Posterior vena cava (tissue), 2 donors: ENCODE results near the gene FBH1. TPM values are rescaled to one million over a fixed set of nuclear protein-coding genes. Genes with fewer than 3 reads are reported as not detected.
"Not testable (repeated sequence)": the region's sequence is repeated elsewhere in the genome, so short reads cannot be mapped to it uniquely, and the experiment has no call there.

Experiments
- DNase-seq: peaks from one replicate; pipeline ENCODE4 v3.0.0-alpha.2; 2020; ENCODE audit warnings: low spot score
- intact Hi-C, 2 donors: fragments of 100-400 bp; cut with DNase I; formaldehyde crosslinking; loops; one replicate each; pipeline versions ENCODE4 v1.14.1 to v1.14.2; 2022 to 2023
- total RNA-seq, 2 donors: library from RNA; stranded (reverse); fragmentation: NEBNext Ultra II Directional; extraction: Animal tissue kit (Norgen Biotek cat#: 25700); gene quantifications; one replicate each; pipeline ENCODE4 v1.2.1, GENCODE V29; 2021
- donor health status: DM: yes; HTN: yes; CAD: no.
- donor health status: DM: yes; HTN: yes; CAD: no.

FBH1 gene
- total RNA-seq, 2 donors from 2014 or later, result 75.1 to 78.6 TPM

GRCh38 chr10:5948208-5948585, 58.2 kb downstream of the FBH1 start:
- intact Hi-C loops, result loop anchor here (5.0 to 10.0 kb wide), 2 partner anchors 137 to 224 kb away; partner anchors contain the start of gene RBM17 (in 1 of the 2)
- peak; percentile 53 for DNase-seq

GRCh38 chr10:5949009-5949759, 59.1 kb downstream of the FBH1 start:
- intact Hi-C loops, result loop anchor here (5.0 to 10.0 kb wide), 2 partner anchors 136 to 223 kb away; partner anchors contain the start of gene RBM17 (in 1 of the 2)
- peak; percentile 81 for DNase-seq

- DNase-seq, result peak; percentile 81
- intact Hi-C loops, result loop anchor here in 1 of 2 donors (1.0 kb wide), 1 partner anchor 45 kb away; no protein-coding TSS in a partner anchor
Observed at GRCh38 chr10:5951167-5951711, 61.2 kb downstream of the FBH1 start.

- peak; percentile 11 for DNase-seq
- intact Hi-C loops, result loop anchor here in 1 of 2 donors (1.0 kb wide), 1 partner anchor 46 kb away; no protein-coding TSS in a partner anchor
Observed at GRCh38 chr10:5951721-5952407, 61.8 kb downstream of the FBH1 start.

- intact Hi-C loops, result no loop called here
- DNase-seq, result peak; percentile 45
Observed at GRCh38 chr10:5952731-5953385, 62.8 kb downstream of the FBH1 start.

GRCh38 chr10:5953676-5954075, 63.6 kb downstream of the FBH1 start:
- DNase-seq, result peak; percentile 36
- intact Hi-C loops, result no loop called here

- DNase-seq, result peak; percentile 64
- intact Hi-C loops, result no loop called here
Observed at GRCh38 chr10:5956146-5956936, 66.3 kb downstream of the FBH1 start.

- no peak for DNase-seq
- intact Hi-C loops, result no loop called here
Observed at GRCh38 chr10:5958077-5958476, 68.0 kb downstream of the FBH1 start.

- intact Hi-C loops, result no loop called here
Observed at GRCh38 chr10:5958675-5959074, 68.6 kb downstream of the FBH1 start.

GRCh38 chr10:5959142-5959541, 69.1 kb downstream of the FBH1 start:
- peak; percentile 25 for DNase-seq
- intact Hi-C loops, result no loop called here

More at GRCh38 chr10:5958675-5959074, 68.6 kb downstream of the FBH1 start:
- no peak for DNase-seq

- peak; percentile 48 for DNase-seq
- intact Hi-C loops, result no loop called here
Observed at GRCh38 chr10:5959581-5960069, 69.6 kb downstream of the FBH1 start.

- peak; percentile 50 for DNase-seq
- intact Hi-C loops, result no loop called here
Observed at GRCh38 chr10:5960070-5960972, 70.3 kb downstream of the FBH1 start.

- DNase-seq, result peak; percentile 17
Observed at GRCh38 chr10:5960973-5961275, 70.9 kb downstream of the FBH1 start.

GRCh38 chr10:5961405-5962100, 71.5 kb downstream of the FBH1 start:
- intact Hi-C loops, result no loop called here
- DNase-seq, result peak; percentile 42

More at GRCh38 chr10:5960973-5961275, 70.9 kb downstream of the FBH1 start:
- intact Hi-C loops, result not testable (repeated sequence)

- intact Hi-C loops, result not testable (repeated sequence)
- peak; percentile 22 for DNase-seq
Observed at GRCh38 chr10:5962358-5962940, 72.4 kb downstream of the FBH1 start.

GRCh38 chr10:5963071-5963470, 73.0 kb downstream of the FBH1 start:
- DNase-seq, result peak; percentile 53
- intact Hi-C loops, result no loop called here

GRCh38 chr10:5963591-5963990, 73.5 kb downstream of the FBH1 start:
- DNase-seq, result peak; percentile 41

More at GRCh38 chr10:5963591-5963990, 73.5 kb downstream of the FBH1 start:
- intact Hi-C loops, result no loop called here
